HCT116 (cell line): ENCODE data around the gene LCMT1.

Experiments
- CEBPB ChIP-seq: IDR thresholded peaks from 2 replicates; pipeline ENCODE4 v1.6.1; 2012; ENCODE audit warnings: low read depth
- CTCF ChIP-seq, 3 experiments: fragments of 200-600 bp in 1 of 3; sonication (generic) in 1 of 3; IDR thresholded peaks in 2 of 3; conservative IDR thresholded peaks in 1 of 3; 2 replicates each; pipeline ENCODE4 v1.5.1; 2012 to 2017; ENCODE audit warnings: low read depth in 2 of 3, low read length in 2 of 3, antibody characterized with exemption in 1 of 3, borderline replicate concordance in 1 of 3, control low read depth in 1 of 3, mild to moderate bottlenecking in 1 of 3, mixed read lengths in 1 of 3, mixed run types in 1 of 3, moderate library complexity in 1 of 3; ENCODE audit not compliant: insufficient read depth in 1 of 3
- POLR2A ChIP-seq: IDR thresholded peaks from 2 replicates; pipeline ENCODE4 v1.7.0; 2011; ENCODE audit warnings: borderline replicate concordance; ENCODE audit not compliant: insufficient read depth, insufficient read length; ENCODE audit errors: extremely low read depth
- TF ChIP-seq, protein P1 (sequence below): IDR thresholded peaks from 2 replicates; pipeline ENCODE4 v1.6.1; 2012; ENCODE audit warnings: low read depth
- TF ChIP-seq, protein P2 (sequence below): IDR thresholded peaks from 2 replicates; pipeline ENCODE4 v1.6.1; 2012
- TF ChIP-seq, protein P3 (sequence below): IDR thresholded peaks from 2 replicates; pipeline ENCODE4 v1.6.1; 2012
- TF ChIP-seq, protein P4 (sequence below): IDR thresholded peaks from 2 replicates; pipeline ENCODE4 v1.6.1; 2011; ENCODE audit warnings: mild to moderate bottlenecking, low read length, moderate library complexity; ENCODE audit not compliant: insufficient replicate concordance; ENCODE audit errors: extremely low read depth

DNA sequence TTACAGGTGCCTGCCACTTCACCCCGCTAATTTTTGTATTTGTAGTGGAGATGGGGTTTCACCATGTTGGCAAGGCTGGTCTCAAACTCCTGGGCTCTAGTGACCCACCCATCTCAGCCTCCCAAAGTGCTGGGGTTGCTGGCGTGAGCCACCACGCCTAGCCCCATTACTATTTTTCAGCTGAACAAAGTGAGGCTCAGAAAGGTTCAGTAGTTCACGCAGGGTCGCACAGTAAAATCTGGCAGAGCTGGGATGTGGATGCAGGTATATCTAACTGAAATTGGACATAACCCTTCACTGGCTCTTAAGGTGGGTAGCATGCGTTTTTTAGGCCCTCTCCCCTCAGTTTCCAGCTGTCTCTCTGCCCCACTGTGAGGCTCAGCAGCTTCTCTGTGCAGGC lies 112.4 kb downstream of the LCMT1 start:
- TF ChIP-seq CTCF (IDR thresholded peaks at IDR 0.05 in 2 of 3, conservative IDR thresholded peaks at IDR 0.05 in 1 of 3; ENCODE audit: borderline replicate concordance in 1 of 3, insufficient read depth in 1 of 3, low read depth in 2 of 3, low read length in 2 of 3), result no peak
- TF ChIP-seq, protein P1, sequence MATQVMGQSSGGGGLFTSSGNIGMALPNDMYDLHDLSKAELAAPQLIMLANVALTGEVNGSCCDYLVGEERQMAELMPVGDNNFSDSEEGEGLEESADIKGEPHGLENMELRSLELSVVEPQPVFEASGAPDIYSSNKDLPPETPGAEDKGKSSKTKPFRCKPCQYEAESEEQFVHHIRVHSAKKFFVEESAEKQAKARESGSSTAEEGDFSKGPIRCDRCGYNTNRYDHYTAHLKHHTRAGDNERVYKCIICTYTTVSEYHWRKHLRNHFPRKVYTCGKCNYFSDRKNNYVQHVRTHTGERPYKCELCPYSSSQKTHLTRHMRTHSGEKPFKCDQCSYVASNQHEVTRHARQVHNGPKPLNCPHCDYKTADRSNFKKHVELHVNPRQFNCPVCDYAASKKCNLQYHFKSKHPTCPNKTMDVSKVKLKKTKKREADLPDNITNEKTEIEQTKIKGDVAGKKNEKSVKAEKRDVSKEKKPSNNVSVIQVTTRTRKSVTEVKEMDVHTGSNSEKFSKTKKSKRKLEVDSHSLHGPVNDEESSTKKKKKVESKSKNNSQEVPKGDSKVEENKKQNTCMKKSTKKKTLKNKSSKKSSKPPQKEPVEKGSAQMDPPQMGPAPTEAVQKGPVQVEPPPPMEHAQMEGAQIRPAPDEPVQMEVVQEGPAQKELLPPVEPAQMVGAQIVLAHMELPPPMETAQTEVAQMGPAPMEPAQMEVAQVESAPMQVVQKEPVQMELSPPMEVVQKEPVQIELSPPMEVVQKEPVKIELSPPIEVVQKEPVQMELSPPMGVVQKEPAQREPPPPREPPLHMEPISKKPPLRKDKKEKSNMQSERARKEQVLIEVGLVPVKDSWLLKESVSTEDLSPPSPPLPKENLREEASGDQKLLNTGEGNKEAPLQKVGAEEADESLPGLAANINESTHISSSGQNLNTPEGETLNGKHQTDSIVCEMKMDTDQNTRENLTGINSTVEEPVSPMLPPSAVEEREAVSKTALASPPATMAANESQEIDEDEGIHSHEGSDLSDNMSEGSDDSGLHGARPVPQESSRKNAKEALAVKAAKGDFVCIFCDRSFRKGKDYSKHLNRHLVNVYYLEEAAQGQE, result no peak
- TF ChIP-seq, protein P2, sequence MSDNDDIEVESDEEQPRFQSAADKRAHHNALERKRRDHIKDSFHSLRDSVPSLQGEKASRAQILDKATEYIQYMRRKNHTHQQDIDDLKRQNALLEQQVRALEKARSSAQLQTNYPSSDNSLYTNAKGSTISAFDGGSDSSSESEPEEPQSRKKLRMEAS, result no peak
- TF ChIP-seq CEBPB, result no peak
- TF ChIP-seq, protein P3, sequence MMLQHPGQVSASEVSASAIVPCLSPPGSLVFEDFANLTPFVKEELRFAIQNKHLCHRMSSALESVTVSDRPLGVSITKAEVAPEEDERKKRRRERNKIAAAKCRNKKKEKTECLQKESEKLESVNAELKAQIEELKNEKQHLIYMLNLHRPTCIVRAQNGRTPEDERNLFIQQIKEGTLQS, result no peak
- TF ChIP-seq POLR2A, result no peak
- TF ChIP-seq, protein P4, sequence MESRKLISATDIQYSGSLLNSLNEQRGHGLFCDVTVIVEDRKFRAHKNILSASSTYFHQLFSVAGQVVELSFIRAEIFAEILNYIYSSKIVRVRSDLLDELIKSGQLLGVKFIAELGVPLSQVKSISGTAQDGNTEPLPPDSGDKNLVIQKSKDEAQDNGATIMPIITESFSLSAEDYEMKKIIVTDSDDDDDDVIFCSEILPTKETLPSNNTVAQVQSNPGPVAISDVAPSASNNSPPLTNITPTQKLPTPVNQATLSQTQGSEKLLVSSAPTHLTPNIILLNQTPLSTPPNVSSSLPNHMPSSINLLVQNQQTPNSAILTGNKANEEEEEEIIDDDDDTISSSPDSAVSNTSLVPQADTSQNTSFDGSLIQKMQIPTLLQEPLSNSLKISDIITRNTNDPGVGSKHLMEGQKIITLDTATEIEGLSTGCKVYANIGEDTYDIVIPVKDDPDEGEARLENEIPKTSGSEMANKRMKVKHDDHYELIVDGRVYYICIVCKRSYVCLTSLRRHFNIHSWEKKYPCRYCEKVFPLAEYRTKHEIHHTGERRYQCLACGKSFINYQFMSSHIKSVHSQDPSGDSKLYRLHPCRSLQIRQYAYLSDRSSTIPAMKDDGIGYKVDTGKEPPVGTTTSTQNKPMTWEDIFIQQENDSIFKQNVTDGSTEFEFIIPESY, result no peak
